ENCODE results near the gene FOXL1. TPM values are rescaled to one million over a fixed set of nuclear protein-coding genes. Genes with fewer than 3 reads are reported as not detected.

Gene FOXL1
- total RNA-seq, 1 donor from 2014 or later = 11.6 TPM

DNA sequence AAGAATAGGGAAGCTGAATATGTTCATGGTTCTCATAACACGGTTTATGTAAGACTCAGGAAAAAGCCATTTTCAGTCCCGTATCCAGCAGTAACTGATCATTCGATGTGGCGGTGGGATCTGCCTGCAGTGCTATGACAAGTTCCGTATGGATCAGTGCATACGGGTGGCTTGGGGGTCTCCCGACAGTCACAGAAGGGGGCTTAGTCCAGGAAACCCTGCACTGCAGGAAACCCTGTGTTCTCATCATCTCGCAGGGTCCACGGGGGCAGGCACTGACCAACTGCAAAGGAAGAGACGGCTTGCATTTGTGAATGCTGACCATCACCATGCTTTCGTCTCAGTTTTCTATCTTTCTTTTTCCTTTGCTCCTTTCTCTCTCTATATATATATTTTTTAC is 31.1 kb upstream of the FOXL1 start:
- TF ChIP-seq, protein P1, sequence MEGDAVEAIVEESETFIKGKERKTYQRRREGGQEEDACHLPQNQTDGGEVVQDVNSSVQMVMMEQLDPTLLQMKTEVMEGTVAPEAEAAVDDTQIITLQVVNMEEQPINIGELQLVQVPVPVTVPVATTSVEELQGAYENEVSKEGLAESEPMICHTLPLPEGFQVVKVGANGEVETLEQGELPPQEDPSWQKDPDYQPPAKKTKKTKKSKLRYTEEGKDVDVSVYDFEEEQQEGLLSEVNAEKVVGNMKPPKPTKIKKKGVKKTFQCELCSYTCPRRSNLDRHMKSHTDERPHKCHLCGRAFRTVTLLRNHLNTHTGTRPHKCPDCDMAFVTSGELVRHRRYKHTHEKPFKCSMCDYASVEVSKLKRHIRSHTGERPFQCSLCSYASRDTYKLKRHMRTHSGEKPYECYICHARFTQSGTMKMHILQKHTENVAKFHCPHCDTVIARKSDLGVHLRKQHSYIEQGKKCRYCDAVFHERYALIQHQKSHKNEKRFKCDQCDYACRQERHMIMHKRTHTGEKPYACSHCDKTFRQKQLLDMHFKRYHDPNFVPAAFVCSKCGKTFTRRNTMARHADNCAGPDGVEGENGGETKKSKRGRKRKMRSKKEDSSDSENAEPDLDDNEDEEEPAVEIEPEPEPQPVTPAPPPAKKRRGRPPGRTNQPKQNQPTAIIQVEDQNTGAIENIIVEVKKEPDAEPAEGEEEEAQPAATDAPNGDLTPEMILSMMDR (conservative IDR thresholded peaks at IDR 0.05; ENCODE audit: low read depth, low read length) = no peak
- no peak for DNase-seq (ENCODE audit: low read depth)
- no peak overlapping the region for H3K4me3 ChIP-seq (ENCODE audit: low read depth, low read length)

DNA sequence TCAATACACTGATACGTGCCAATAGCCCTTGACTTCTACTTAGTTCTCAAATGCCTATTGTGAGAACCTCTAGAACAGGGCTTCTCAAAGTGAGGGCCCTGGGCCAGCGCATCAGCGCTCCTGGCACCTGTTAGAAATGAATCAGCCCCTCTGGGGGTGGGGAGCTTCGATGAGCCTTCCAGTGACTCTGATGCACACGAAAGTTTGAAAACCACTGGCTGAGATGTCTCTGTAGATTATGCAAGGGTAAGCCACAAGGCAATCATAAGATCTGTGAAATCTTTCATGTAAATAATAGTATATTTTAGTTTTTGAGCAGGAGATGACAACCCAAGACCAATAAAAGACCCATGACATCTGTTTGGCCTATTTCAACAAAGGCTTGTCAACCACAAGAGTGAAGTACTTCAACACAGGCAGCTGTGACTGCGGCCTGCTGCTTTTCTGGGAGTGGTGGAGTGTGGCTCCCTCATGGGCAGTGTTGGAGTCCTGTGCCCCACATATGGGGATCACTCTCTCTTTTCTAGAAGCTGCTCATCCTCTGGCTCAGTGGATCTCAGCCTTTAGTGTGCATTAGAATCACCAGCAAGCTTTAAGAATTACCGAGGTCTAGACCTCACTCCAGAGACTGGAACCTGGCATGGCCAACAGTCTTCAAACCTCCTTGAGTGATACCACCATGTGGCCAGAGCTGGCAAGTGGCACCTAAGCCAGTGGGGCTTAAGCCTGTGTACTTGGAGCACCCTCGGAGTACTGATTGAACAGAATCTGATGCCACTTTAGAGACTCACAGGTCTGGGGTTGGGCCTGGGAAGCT is 29.1 kb upstream of the FOXL1 start:
- DNase-seq (ENCODE audit: low read depth) = no peak
- TF ChIP-seq, protein P1 (conservative IDR thresholded peaks at IDR 0.05; ENCODE audit: low read depth, low read length) = no peak
- no peak overlapping the region for H3K4me3 ChIP-seq (ENCODE audit: low read depth, low read length)

DNA sequence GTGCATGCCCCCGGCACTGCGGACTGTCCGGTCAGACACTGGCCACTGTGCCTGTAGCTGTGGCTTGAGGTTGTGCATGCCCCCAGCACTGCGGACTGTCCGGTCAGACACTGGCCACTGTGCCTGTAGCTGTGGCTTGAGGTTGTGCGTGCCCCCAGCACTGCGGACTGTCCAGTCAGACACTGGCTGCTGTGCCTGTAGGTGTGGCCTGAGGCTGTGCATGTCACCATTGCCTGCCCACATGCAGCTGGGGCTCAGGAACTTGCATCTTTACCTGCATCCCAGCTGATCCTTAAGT is 28.5 kb upstream of the FOXL1 start:
- TF ChIP-seq, protein P1 (conservative IDR thresholded peaks at IDR 0.05; ENCODE audit: low read depth, low read length) = no peak
- no peak overlapping the region for H3K4me3 ChIP-seq (ENCODE audit: low read depth, low read length)
- no peak for DNase-seq (ENCODE audit: low read depth)

DNA sequence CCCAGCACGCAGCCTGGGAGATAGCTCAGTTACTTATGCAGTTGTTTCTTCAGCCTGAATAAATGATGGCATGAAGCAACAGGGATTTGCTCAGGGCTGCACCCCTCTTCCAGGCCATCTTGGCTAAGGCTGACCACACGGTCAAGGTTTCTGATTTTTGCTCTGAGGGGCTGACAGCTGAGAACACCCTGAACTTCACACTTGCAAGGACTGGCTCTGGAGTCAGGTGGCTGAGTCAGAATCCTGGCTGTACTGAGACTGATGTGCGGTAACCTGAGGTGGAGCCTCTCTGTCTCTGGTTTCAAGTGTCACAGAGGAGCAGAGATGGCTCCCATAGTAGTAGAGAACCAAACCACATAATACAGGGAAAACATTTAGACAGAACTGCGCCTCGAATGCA is 28.1 kb upstream of the FOXL1 start:
- TF ChIP-seq, protein P1 (conservative IDR thresholded peaks at IDR 0.05; ENCODE audit: low read depth, low read length) = no peak
- DNase-seq (ENCODE audit: low read depth) = no peak
- no peak overlapping the region for H3K4me3 ChIP-seq (ENCODE audit: low read depth, low read length)

DNA sequence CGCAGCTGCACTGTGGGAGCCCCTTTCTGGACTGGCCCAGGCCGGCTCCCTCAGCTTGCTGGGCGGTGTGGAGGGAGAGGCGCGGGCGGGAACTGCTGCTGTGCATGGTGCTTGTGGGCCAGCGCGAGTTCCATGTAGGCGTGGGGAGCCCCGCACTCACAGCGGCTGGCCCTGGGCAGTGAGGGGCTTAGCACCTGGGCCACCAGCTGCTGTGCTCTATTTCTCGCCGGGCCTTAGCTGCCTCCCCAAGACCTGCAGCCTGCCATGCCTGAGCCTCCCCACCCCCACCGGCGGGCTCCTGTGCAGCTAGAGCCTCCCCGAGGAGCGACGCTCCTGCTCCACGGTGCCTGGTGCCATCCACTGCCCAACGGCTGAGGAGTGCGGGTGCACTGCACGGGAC is 25.0 kb upstream of the FOXL1 start:
- no peak for DNase-seq (ENCODE audit: low read depth)
- H3K4me3 ChIP-seq (ENCODE audit: low read depth, low read length) = no peak overlapping the region
- TF ChIP-seq, protein P1 (conservative IDR thresholded peaks at IDR 0.05; ENCODE audit: low read depth, low read length) = no peak

DNA sequence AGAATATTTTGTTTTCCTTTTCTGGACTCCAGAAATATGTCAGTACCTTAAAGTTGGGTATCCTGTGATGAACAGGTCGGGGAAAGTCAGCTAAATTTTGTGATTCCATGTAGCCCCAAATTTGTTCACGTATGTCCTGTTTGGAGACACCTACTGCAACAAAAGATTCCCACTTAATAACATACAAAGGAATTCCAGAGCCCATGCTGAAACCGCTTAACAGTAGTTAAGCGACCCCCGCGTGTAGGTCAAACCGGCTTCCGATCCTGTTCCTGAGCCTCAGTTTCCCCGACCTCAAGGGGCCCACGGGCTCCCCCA is 23.8 kb upstream of the FOXL1 start:
- TF ChIP-seq, protein P1 (conservative IDR thresholded peaks at IDR 0.05; ENCODE audit: low read depth, low read length) = no peak

More for the DNA sequence above, 23.8 kb upstream of the FOXL1 start:
- H3K4me3 ChIP-seq (ENCODE audit: low read depth, low read length) = peak overlapping the region; percentile 98
- no peak for DNase-seq (ENCODE audit: low read depth)
